NB4 (cell line): ENCODE results near the gene G0S2.

Experiments
- CTCF ChIP-seq: IDR thresholded peaks from one replicate; pipeline ENCODE4 v1.5.1; 2012; ENCODE audit warnings: low read depth, low read length
- MAX ChIP-seq: IDR thresholded peaks from 2 replicates; pipeline ENCODE4 v1.6.1; 2011; ENCODE audit warnings: low read depth, low read length
- MYC ChIP-seq: IDR thresholded peaks from 2 replicates; pipeline ENCODE4 v1.6.1; 2011; ENCODE audit warnings: low read depth, low read length
- POLR2A ChIP-seq: IDR thresholded peaks from 2 replicates; pipeline ENCODE4 v1.6.1; 2011; ENCODE audit warnings: mild to moderate bottlenecking; ENCODE audit not compliant: insufficient read length; ENCODE audit errors: extremely low read depth

- TF ChIP-seq POLR2A, result no peak
- no peak for TF ChIP-seq CTCF
- no peak for TF ChIP-seq MAX
- TF ChIP-seq MYC, result no peak
Observed at GRCh38 chr1:209661071-209661470, 14.1 kb upstream of the G0S2 start.
